ENCODE results near the gene PCCA.
"Not testable (repeated sequence)": the region's sequence is repeated elsewhere in the genome, so short reads cannot be mapped to it uniquely, and the experiment has no call there.

PCCA gene

GRCh38 chr13:100318473-100318872 lies 229.6 kb downstream of the PCCA start:
- not testable (repeated sequence) for DNase-seq

GRCh38 chr13:100323937-100324336 lies 235.0 kb downstream of the PCCA start:
- no peak for DNase-seq

- no peak for DNase-seq
Observed at GRCh38 chr13:100330662-100331061, 241.8 kb downstream of the PCCA start.

- DNase-seq: no peak
Observed at GRCh38 chr13:100333141-100333540, 244.2 kb downstream of the PCCA start.

- DNase-seq: no peak
Observed at GRCh38 chr13:100334214-100334613, 245.3 kb downstream of the PCCA start.

- no peak for DNase-seq
Observed at GRCh38 chr13:100336795-100337516, 248.1 kb downstream of the PCCA start.

- no peak for DNase-seq
Observed at GRCh38 chr13:100338275-100338674, 249.4 kb downstream of the PCCA start.

- no peak for DNase-seq
Observed at GRCh38 chr13:100339411-100339940, 250.6 kb downstream of the PCCA start.

GRCh38 chr13:100340865-100341264 lies 252.0 kb downstream of the PCCA start:
- DNase-seq: no peak

- no peak for DNase-seq
Observed at GRCh38 chr13:100341327-100341726, 252.4 kb downstream of the PCCA start.

GRCh38 chr13:100344544-100344943 lies 255.7 kb downstream of the PCCA start:
- no peak for DNase-seq

GRCh38 chr13:100347968-100348367 lies 259.1 kb downstream of the PCCA start:
- no peak for DNase-seq

GRCh38 chr13:100349594-100349993 lies 260.7 kb downstream of the PCCA start:
- no peak for DNase-seq

- no peak for DNase-seq
Observed at GRCh38 chr13:100350601-100351000, 261.7 kb downstream of the PCCA start.

- no peak for DNase-seq
Observed at GRCh38 chr13:100356426-100356825, 267.5 kb downstream of the PCCA start.

GRCh38 chr13:100356889-100357288 lies 268.0 kb downstream of the PCCA start:
- DNase-seq: no peak

- DNase-seq: no peak
Observed at GRCh38 chr13:100357764-100358163, 268.9 kb downstream of the PCCA start.

- DNase-seq: no peak
Observed at GRCh38 chr13:100361504-100361903, 272.6 kb downstream of the PCCA start.

GRCh38 chr13:100362371-100362770 lies 273.5 kb downstream of the PCCA start:
- no peak for DNase-seq

GRCh38 chr13:100362781-100363180 lies 273.9 kb downstream of the PCCA start:
- no peak for DNase-seq

- DNase-seq: no peak
Observed at GRCh38 chr13:100363285-100363711, 274.4 kb downstream of the PCCA start.

- DNase-seq: no peak
Observed at GRCh38 chr13:100363874-100364273, 275.0 kb downstream of the PCCA start.

GRCh38 chr13:100364591-100364990 lies 275.7 kb downstream of the PCCA start:
- DNase-seq: no peak

GRCh38 chr13:100365680-100366079 lies 276.8 kb downstream of the PCCA start:
- no peak for DNase-seq

- no peak for DNase-seq
Observed at GRCh38 chr13:100378533-100378932, 289.6 kb downstream of the PCCA start.
